Gastrocnemius medialis (tissue), 4 donors: ENCODE measurements around the gene HBA1. TPM values are rescaled to one million over a fixed set of nuclear protein-coding genes. Genes with fewer than 3 reads are reported as not detected.
"Not testable (repeated sequence)": the region's sequence is repeated elsewhere in the genome, so short reads cannot be mapped to it uniquely, and the experiment has no call there.

Source experiments
- ATAC-seq, 2 donors: fragments of 150-250 bp; one replicate each; pipeline ENCODE4 v1.9.1; 2016
- DNase-seq, 2 donors: peaks; one replicate each; pipeline ENCODE4 v3.0.0-alpha.2; 2019
- H3K27ac ChIP-seq, 4 donors: fragments of 200-600 bp; sonication (generic); 1 replicate in 1 of 4; 2 replicates in 3 of 4; pipeline ENCODE4 v1.5.1; 2016 to 2018; ENCODE audit warnings: mild to moderate bottlenecking in 2 of 4, moderate library complexity in 1 of 4
- H3K27me3 ChIP-seq, 3 donors: fragments of 200-600 bp; sonication (generic) in 2 of 3; 1 replicate in 1 of 3; 2 replicates in 2 of 3; pipeline versions ENCODE4 v1.5.1 to v1.6.0; 2016 to 2019; ENCODE audit warnings: mild to moderate bottlenecking in 1 of 3, moderate library complexity in 1 of 3
- H3K36me3 ChIP-seq, 2 donors: fragments of 200-600 bp; sonication (generic) in 1 of 2; one replicate each; pipeline ENCODE4 v1.5.1; 2017 to 2018
- H3K4me1 ChIP-seq, 2 donors: fragments of 200-600 bp; sonication (generic) in 1 of 2; one replicate each; pipeline ENCODE4 v1.5.1; 2016 to 2017; ENCODE audit warnings: mild to moderate bottlenecking in 2 of 2
- H3K4me3 ChIP-seq, 4 donors: fragments of 200-600 bp; sonication (generic) in 3 of 4; 1 replicate in 1 of 4; 2 replicates in 3 of 4; pipeline ENCODE4 v1.5.1; 2016 to 2019; ENCODE audit warnings: mild to moderate bottlenecking in 2 of 4
- H3K9me3 ChIP-seq, 3 donors: fragments of 200-600 bp; sonication (generic) in 2 of 3; 1 replicate in 1 of 3; 2 replicates in 2 of 3; pipeline ENCODE4 v1.5.1; 2016 to 2019
- POLR2A ChIP-seq, 2 donors: fragments of 450-650 bp; IDR thresholded peaks; one replicate each; pipeline ENCODE4 v1.6.1; 2017; ENCODE audit warnings: antibody characterized with exemption in 2 of 2, mild to moderate bottlenecking in 2 of 2, moderate library complexity in 2 of 2
- in situ Hi-C, 4 donors: fragments of 200-750 bp; cut with MboI; loops; one replicate each; pipeline versions ENCODE4 v1.15.0 to v1.8.0; 2017; ENCODE audit warnings: low sequenced_read_pairs in 4 of 4
- intact Hi-C: fragments of 100-400 bp; cut with DNase I; formaldehyde crosslinking; loops from one replicate; pipeline ENCODE4 v1.15.1; 2023; ENCODE audit warnings: low total_unique reads
- total RNA-seq, 4 donors: library from RNA; depleted of rRNA; stranded (reverse); fragments of >200 nt; gene quantifications; one replicate each; pipeline versions ENCODE4 v1.1.0 to v1.2.3, GENCODE V29; 2016
- TF ChIP-seq, protein P1 (sequence below), 5 experiments: fragments of 450-650 bp in 3 of 5; fragments of 200-600 bp in 2 of 5; sonication (generic) in 2 of 5; IDR thresholded peaks in 4 of 5; conservative IDR thresholded peaks in 1 of 5; 1 replicate in 4 of 5; 2 replicates in 1 of 5; pipeline ENCODE4 v1.5.1; 2016 to 2019; ENCODE audit warnings: antibody characterized with exemption in 5 of 5, mild to moderate bottlenecking in 3 of 5, moderate library complexity in 3 of 5

Gene HBA1
- total RNA-seq, 4 donors from 2014 or later, result 12.3 to 172 (median 49.7) TPM; not detected in 1

DNA sequence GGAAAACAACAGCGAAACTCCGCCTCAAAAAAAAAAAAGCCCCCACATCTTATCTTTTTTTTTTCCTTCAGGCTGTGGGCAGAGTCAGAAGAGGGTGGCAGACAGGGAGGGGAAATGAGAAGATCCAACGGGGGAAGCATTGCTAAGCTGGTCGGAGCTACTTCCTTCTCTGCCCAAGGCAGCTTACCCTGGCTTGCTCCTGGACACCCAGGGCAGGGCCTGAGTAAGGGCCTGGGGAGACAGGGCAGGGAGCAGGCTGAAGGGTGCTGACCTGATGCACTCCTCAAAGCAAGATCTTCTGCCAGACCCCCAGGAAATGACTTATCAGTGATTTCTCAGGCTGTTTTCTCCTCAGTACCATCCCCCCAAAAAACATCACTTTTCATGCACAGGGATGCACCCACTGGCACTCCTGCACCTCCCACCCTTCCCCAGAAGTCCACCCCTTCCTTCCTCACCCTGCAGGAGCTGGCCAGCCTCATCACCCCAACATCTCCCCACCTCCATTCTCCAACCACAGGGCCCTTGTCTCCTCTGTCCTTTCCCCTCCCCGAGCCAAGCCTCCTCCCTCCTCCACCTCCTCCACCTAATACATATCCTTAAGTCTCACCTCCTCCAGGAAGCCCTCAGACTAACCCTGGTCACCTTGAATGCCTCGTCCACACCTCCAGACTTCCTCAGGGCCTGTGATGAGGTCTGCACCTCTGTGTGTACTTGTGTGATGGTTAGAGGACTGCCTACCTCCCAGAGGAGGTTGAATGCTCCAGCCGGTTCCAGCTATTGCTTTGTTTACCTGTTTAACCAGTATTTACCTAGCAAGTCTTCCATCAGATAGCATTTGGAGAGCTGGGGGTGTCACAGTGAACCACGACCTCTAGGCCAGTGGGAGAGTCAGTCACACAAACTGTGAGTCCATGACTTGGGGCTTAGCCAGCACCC lies 1.2 kb upstream of the HBA1 start:
- Histone ChIP-seq H3K27ac (no peak overlapping the region), H3K4me1 (no peaks in the 10 kb centered on the region), H3K27me3 (peaks cover 61 to 68% (median 62%) of the 10 kb centered on the region in 3 donors), H3K4me3 (no peak overlapping the region), H3K9me3 (no peaks in the 10 kb centered on the region), H3K36me3 (no peaks in the 10 kb centered on the region)
- ATAC-seq, result no peak
- TF ChIP-seq, protein P1, sequence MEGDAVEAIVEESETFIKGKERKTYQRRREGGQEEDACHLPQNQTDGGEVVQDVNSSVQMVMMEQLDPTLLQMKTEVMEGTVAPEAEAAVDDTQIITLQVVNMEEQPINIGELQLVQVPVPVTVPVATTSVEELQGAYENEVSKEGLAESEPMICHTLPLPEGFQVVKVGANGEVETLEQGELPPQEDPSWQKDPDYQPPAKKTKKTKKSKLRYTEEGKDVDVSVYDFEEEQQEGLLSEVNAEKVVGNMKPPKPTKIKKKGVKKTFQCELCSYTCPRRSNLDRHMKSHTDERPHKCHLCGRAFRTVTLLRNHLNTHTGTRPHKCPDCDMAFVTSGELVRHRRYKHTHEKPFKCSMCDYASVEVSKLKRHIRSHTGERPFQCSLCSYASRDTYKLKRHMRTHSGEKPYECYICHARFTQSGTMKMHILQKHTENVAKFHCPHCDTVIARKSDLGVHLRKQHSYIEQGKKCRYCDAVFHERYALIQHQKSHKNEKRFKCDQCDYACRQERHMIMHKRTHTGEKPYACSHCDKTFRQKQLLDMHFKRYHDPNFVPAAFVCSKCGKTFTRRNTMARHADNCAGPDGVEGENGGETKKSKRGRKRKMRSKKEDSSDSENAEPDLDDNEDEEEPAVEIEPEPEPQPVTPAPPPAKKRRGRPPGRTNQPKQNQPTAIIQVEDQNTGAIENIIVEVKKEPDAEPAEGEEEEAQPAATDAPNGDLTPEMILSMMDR (IDR thresholded peaks at IDR 0.05 in 4 of 5, conservative IDR thresholded peaks at IDR 0.05 in 1 of 5), result no peak
- no peak for TF ChIP-seq POLR2A (IDR thresholded peaks at IDR 0.05)
- DNase-seq, result no peak
- intact Hi-C loops (no loop called here), in situ Hi-C loops (no loop called here)

DNA sequence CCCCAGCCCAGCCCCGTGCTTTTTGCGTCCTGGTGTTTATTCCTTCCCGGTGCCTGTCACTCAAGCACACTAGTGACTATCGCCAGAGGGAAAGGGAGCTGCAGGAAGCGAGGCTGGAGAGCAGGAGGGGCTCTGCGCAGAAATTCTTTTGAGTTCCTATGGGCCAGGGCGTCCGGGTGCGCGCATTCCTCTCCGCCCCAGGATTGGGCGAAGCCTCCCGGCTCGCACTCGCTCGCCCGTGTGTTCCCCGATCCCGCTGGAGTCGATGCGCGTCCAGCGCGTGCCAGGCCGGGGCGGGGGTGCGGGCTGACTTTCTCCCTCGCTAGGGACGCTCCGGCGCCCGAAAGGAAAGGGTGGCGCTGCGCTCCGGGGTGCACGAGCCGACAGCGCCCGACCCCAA lies 474 bp upstream of the HBA1 start:
- H3K27ac ChIP-seq, H3K9me3 ChIP-seq, ATAC-seq, DNase-seq, H3K4me3 ChIP-seq, intact Hi-C loops, H3K36me3 ChIP-seq, in situ Hi-C loops, H3K4me1 ChIP-seq: not testable (repeated sequence)
- peaks cover 63 to 68% (median 63%) of the 10 kb centered on the region in 3 donors for H3K27me3 ChIP-seq

DNA sequence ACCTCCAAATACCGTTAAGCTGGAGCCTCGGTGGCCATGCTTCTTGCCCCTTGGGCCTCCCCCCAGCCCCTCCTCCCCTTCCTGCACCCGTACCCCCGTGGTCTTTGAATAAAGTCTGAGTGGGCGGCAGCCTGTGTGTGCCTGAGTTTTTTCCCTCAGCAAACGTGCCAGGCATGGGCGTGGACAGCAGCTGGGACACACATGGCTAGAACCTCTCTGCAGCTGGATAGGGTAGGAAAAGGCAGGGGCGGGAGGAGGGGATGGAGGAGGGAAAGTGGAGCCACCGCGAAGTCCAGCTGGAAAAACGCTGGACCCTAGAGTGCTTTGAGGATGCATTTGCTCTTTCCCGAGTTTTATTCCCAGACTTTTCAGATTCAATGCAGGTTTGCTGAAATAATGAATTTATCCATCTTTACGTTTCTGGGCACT lies 928 bp downstream of the HBA1 start:
- Histone ChIP-seq H3K4me3 (no peak overlapping the region), H3K4me1 (peaks cover 8 to 10% of the 10 kb centered on the region in 2 donors), H3K9me3 (no peaks in the 10 kb centered on the region), H3K36me3 (no peaks in the 10 kb centered on the region), H3K27me3 (peaks cover 57 to 63% (median 57%) of the 10 kb centered on the region in 3 donors), H3K27ac (no peak overlapping the region)
- in situ Hi-C loops (no loop called here), intact Hi-C loops (no loop called here)
- TF ChIP-seq, protein P1 (IDR thresholded peaks at IDR 0.05 in 4 of 5, conservative IDR thresholded peaks at IDR 0.05 in 1 of 5), result no peak
- TF ChIP-seq POLR2A (IDR thresholded peaks at IDR 0.05), result no peak
- no peak for DNase-seq
- ATAC-seq, result no peak

DNA sequence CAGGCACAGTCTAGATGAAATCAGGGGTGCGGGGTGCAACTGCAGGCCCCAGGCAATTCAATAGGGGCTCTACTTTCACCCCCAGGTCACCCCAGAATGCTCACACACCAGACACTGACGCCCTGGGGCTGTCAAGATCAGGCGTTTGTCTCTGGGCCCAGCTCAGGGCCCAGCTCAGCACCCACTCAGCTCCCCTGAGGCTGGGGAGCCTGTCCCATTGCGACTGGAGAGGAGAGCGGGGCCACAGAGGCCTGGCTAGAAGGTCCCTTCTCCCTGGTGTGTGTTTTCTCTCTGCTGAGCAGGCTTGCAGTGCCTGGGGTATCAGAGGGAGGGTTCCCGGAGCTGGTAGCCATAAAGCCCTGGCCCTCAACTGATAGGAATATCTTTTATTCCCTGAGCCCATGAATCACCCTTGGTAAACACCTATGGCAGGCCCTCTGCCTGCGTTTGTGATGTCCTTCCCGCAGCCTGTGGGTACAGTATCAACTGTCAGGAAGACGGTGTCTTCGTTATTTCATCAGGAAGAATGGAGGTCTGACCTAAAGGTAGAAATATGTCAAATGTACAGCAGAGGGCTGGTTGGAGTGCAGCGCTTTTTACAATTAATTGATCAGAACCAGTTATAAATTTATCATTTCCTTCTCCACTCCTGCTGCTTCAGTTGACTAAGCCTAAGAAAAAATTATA lies 1.6 kb downstream of the HBA1 start:
- intact Hi-C loops (no loop called here), in situ Hi-C loops (no loop called here)
- Histone ChIP-seq H3K27ac (no peak overlapping the region), H3K36me3 (no peaks in the 10 kb centered on the region), H3K27me3 (peaks cover 57 to 63% (median 57%) of the 10 kb centered on the region in 3 donors), H3K9me3 (no peaks in the 10 kb centered on the region), H3K4me3 (no peak overlapping the region), H3K4me1 (peaks cover 8 to 10% of the 10 kb centered on the region in 2 donors)
- TF ChIP-seq, protein P1 (IDR thresholded peaks at IDR 0.05 in 4 of 5, conservative IDR thresholded peaks at IDR 0.05 in 1 of 5), result no peak
- TF ChIP-seq POLR2A (IDR thresholded peaks at IDR 0.05), result no peak
- no peak for DNase-seq
- no peak for ATAC-seq

DNA sequence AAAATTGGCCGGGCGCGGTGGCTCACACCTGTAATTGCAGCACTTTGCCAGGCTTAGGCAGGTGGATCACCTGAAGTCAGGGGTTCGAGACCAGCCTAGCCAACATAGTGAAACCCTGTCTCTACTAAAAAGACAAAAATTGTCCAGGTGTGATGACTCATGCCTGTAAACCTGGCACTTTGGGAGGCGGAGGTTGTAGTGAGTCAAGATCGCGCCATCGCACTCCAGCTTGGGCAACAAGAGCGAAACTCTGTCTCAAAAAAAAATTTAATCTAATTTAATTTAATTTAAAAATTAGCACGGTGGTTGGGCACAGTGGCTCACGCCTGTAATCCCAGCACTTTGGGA lies 2.2 kb downstream of the HBA1 start:
- in situ Hi-C loops, result no loop called here
- Histone ChIP-seq H3K9me3 (no peaks in the 10 kb centered on the region), H3K4me3 (no peak overlapping the region), H3K4me1 (peaks cover 8 to 10% of the 10 kb centered on the region in 2 donors), H3K27ac (no peak overlapping the region), H3K27me3 (peaks cover 52 to 58% (median 57%) of the 10 kb centered on the region in 3 donors), H3K36me3 (no peaks in the 10 kb centered on the region)
- TF ChIP-seq, protein P1 (IDR thresholded peaks at IDR 0.05 in 4 of 5, conservative IDR thresholded peaks at IDR 0.05 in 1 of 5), result no peak
- TF ChIP-seq POLR2A (IDR thresholded peaks at IDR 0.05), result no peak
- ATAC-seq (no peak), DNase-seq (no peak)
- intact Hi-C loops, result no loop called here
